HEK293T (cell line): ENCODE data around the gene METTL26.

ENCODE experiments used
- ARNT ChIP-seq: fragments of 450-650 bp; IDR thresholded peaks from 2 replicates; pipeline ENCODE4 v1.6.1; 2017; ENCODE audit warnings: mild to moderate bottlenecking
- BHLHE40 ChIP-seq: fragments of 450-650 bp; IDR thresholded peaks from 2 replicates; pipeline ENCODE4 v1.6.1; 2016; ENCODE audit warnings: mild to moderate bottlenecking, moderate library complexity, borderline replicate concordance
- CTBP1 ChIP-seq: fragments of 450-650 bp; IDR thresholded peaks from 2 replicates; pipeline ENCODE4 v1.6.1; 2016; ENCODE audit warnings: borderline replicate concordance
- ELF4 ChIP-seq: fragments of 450-650 bp; IDR thresholded peaks from 2 replicates; pipeline ENCODE4 v1.6.1; 2017; ENCODE audit warnings: antibody characterized with exemption
- FOXA1 ChIP-seq: fragments of 450-650 bp; IDR thresholded peaks from 2 replicates; pipeline ENCODE4 v1.6.1; 2016; ENCODE audit warnings: mild to moderate bottlenecking
- FOXK2 ChIP-seq: fragments of 450-650 bp; IDR thresholded peaks from 2 replicates; pipeline ENCODE4 v1.6.1; 2016; ENCODE audit warnings: mild to moderate bottlenecking
- FOXM1 ChIP-seq: fragments of 450-650 bp; IDR thresholded peaks from 2 replicates; pipeline ENCODE4 v1.6.1; 2017; ENCODE audit warnings: mild to moderate bottlenecking, borderline replicate concordance
- NFRKB ChIP-seq: fragments of 450-650 bp; IDR thresholded peaks from 2 replicates; pipeline ENCODE4 v1.6.1; 2016; ENCODE audit warnings: mild to moderate bottlenecking, moderate library complexity
- PKNOX1 ChIP-seq: fragments of 450-650 bp; IDR thresholded peaks from 2 replicates; pipeline ENCODE4 v1.6.1; 2016
- SP1 ChIP-seq: fragments of 450-650 bp; IDR thresholded peaks from 2 replicates; pipeline ENCODE4 v1.6.1; 2017
- SUZ12 ChIP-seq: fragments of 450-650 bp; IDR thresholded peaks from 2 replicates; pipeline ENCODE4 v1.6.1; 2016; ENCODE audit warnings: mild to moderate bottlenecking
- TARDBP ChIP-seq: fragments of 450-650 bp; IDR thresholded peaks from 2 replicates; pipeline ENCODE4 v1.6.1; 2016
- ZNF384 ChIP-seq: fragments of 450-650 bp; IDR thresholded peaks from 2 replicates; pipeline ENCODE4 v1.6.1; 2016

DNA sequence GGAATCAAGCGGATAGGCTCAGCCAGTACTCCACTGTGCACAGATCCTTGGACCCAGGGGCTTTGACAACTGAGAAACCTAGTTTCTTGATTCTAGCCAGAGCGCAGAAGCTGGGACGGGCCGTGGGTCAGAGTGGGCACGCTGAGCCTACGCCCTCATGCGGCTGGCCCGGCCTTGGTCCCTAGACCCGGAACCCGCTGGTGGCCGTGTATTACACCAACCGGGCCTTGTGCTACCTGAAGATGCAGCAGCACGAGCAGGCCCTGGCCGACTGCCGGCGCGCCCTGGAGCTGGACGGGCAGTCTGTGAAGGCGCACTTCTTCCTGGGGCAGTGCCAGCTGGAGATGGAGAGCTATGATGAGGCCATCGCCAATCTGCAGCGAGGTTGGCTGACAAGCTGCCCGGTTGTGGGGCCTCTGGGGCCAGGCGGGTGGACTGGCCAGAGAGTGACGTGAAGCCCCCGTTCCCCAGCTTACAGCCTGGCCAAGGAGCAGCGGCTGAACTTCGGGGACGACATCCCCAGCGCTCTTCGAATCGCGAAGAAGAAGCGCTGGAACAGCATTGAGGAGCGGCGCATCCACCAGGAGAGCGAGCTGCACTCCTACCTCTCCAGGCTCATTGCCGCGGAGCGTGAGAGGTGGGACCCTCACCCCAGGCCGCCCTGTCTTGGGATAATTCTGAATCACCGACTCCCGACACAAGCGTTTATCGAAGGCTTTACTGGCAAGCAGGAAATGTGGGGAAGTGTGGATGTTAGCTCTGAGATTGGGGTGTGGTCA lies 45.1 kb upstream of the METTL26 start:
- TF ChIP-seq FOXM1 (no peak), TARDBP (no peak), ARNT (no peak), SP1 (no peak), FOXK2 (no peak), FOXA1 (no peak), PKNOX1 (no peak), BHLHE40 (no peak), CTBP1 (no peak), ZNF384 (no peak), SUZ12 (no peak), ELF4 (no peak), NFRKB (no peak)
